ENCODE measurements around the gene KCNJ1.

DNA sequence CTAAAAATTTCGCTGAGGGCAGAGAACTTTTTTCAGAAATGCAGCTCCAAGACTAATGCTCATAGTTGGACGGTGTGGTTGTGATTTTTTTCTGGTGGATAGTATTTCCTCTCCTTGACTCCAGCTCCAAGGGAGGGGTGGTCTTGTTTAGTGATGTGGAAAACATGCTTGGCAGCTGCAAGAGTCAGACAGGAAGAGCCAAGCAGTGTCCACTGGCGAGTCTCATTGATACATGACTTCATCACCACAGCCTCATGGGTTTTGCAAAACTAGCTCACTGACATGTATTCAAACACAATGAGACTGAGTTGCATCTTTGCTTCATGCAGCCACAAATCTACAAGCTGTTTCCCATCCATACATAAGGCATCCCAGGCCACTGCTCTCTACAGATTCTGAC is 7.3 kb upstream of the KCNJ1 start:
- TF ChIP-seq, protein P1, sequence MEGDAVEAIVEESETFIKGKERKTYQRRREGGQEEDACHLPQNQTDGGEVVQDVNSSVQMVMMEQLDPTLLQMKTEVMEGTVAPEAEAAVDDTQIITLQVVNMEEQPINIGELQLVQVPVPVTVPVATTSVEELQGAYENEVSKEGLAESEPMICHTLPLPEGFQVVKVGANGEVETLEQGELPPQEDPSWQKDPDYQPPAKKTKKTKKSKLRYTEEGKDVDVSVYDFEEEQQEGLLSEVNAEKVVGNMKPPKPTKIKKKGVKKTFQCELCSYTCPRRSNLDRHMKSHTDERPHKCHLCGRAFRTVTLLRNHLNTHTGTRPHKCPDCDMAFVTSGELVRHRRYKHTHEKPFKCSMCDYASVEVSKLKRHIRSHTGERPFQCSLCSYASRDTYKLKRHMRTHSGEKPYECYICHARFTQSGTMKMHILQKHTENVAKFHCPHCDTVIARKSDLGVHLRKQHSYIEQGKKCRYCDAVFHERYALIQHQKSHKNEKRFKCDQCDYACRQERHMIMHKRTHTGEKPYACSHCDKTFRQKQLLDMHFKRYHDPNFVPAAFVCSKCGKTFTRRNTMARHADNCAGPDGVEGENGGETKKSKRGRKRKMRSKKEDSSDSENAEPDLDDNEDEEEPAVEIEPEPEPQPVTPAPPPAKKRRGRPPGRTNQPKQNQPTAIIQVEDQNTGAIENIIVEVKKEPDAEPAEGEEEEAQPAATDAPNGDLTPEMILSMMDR (conservative IDR thresholded peaks at IDR 0.05; ENCODE audit: low read depth in 2 of 2), result no peak
- no peak for TF ChIP-seq ZNF114 (CRISPR knock-in tag; IDR thresholded peaks at IDR 0.05)
- TF ChIP-seq POLR2AphosphoS5 (IDR thresholded peaks at IDR 0.05; ENCODE audit: low read depth), result no peak

All from GM23338 (cell line).